HG02870 (cell line): ENCODE measurements around the gene GALNT16.

Source experiments
- ATAC-seq: cut with Tn5 transposase; IDR thresholded peaks from one replicate; pipeline ENCODE4 v1.9.1; 2021; ENCODE audit warnings: mild to moderate bottlenecking, moderate library complexity; ENCODE audit not compliant: unreplicated experiment

The GALNT16 gene

GRCh38 chr14:69399750-69400149 lies 139.8 kb downstream of the GALNT16 start:
- ATAC-seq, result no peak

GRCh38 chr14:69400154-69400553 lies 140.2 kb downstream of the GALNT16 start:
- no peak for ATAC-seq

GRCh38 chr14:69401841-69402240 lies 141.9 kb downstream of the GALNT16 start:
- no peak for ATAC-seq

- no peak for ATAC-seq
Measured at GRCh38 chr14:69404478-69404877, 144.5 kb downstream of the GALNT16 start.

GRCh38 chr14:69404883-69405282 lies 144.9 kb downstream of the GALNT16 start:
- no peak for ATAC-seq

DNA sequence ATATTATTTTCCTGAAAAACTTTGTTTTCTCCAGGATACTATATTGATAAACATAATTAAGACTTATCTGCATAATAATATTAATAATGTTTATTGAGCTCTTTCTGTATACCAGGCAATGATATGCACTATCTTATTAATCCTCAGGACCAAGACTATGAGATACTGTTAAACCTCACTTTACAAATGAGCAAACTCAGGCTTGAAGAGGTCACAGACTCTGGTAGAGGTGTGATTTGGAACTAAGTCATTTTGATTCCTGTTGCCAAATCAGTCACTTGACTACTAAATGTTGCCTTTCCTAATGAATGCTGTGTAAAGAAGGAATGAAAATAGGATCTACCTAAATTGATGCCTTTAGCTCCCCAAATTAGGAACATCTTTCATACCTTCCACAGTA lies 145.8 kb downstream of the GALNT16 start:
- ATAC-seq, result no peak
